ENCODE data around the gene KCNH1. TPM values are rescaled to one million over a fixed set of nuclear protein-coding genes. Genes with fewer than 3 reads are reported as not detected.

Gene KCNH1
- total and polyA plus RNA-seq, 2 experiments from 2014 or later, result 0.28 TPM; not detected in 1

GRCh38 chr1:210731193-210731592, 402.8 kb downstream of the KCNH1 start (continued):
- no peak for TF ChIP-seq ZNF462 (CRISPR knock-in tag; IDR thresholded peaks at IDR 0.05)
- no peak for TF ChIP-seq ZNF114 (CRISPR knock-in tag; IDR thresholded peaks at IDR 0.05)
- no peak for TF ChIP-seq ZNF331 (CRISPR knock-in tag; IDR thresholded peaks at IDR 0.05; ENCODE audit: low read depth)
- no peak for TF ChIP-seq CREB1 (CRISPR knock-in tag; IDR thresholded peaks at IDR 0.05; ENCODE audit: low read depth)
- TF ChIP-seq EZH2 (IDR thresholded peaks at IDR 0.05; ENCODE audit: low read depth, unreplicated experiment), result no peak
- TF ChIP-seq POLR2AphosphoS5 (IDR thresholded peaks at IDR 0.05; ENCODE audit: low read depth), result no peak
- TF ChIP-seq STAT1 (IDR thresholded peaks at IDR 0.05; ENCODE audit: unreplicated experiment), result no peak
- no peak for TF ChIP-seq JUNB (IDR thresholded peaks at IDR 0.05; ENCODE audit: unreplicated experiment)
- TF ChIP-seq EZH2phosphoT487 (IDR thresholded peaks at IDR 0.05; ENCODE audit: unreplicated experiment), result no peak

DNA sequence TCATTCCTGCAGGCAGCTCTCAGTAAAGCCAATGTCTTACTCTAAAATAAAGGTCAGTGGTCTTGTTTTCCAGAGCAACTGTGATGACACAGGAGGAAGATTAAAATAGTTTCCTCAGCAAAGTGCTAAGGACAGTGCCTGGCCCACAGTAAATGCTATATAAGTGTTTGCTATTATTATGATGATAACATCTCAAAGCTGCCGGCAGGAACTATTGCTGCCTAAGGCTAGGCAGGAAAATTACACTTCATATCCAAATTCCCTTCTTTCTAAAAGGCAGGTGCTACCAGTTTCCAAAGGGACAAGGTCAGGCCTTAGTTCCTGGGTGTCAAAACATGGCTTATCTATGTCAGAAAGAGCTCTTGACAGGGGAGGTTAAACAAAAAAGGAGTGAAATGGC, 403.9 kb downstream of the KCNH1 start:
- no peaks in the 10 kb centered on the region for H3K36me3 Mint-ChIP-seq (ENCODE audit: low read depth)
- no peaks in the 10 kb centered on the region for H3K27me3 ChIP-seq (ENCODE audit: insufficient read depth)

More for the DNA sequence above, 403.9 kb downstream of the KCNH1 start:
- Histone ChIP-seq H3F3A (replicated peaks; ENCODE audit: low read depth) (no peaks in the 10 kb centered on the region), H3K4me3 (no peak overlapping the region), H3K4me2 (no peak overlapping the region), H3K27ac (ENCODE audit: low read depth) (no peak overlapping the region), H4K20me1 (replicated peaks; ENCODE audit: insufficient read depth) (peaks cover 3% of the 10 kb centered on the region; the same call in 1 of the 2 replicates), H3K9me2 (ENCODE audit: insufficient read depth) (no peaks in the 10 kb centered on the region), H3K36me3 (ENCODE audit: insufficient read depth) (no peaks in the 10 kb centered on the region), H2AFZ (no peak overlapping the region), H3K79me2 (replicated peaks; ENCODE audit: insufficient read depth) (no peaks in the 10 kb centered on the region), H3K4me1 (ENCODE audit: insufficient read depth) (peaks cover 12% of the 10 kb centered on the region)
- H3K27me3 Mint-ChIP-seq (ENCODE audit: insufficient read depth, low read depth, poor library complexity), result no peaks in the 10 kb centered on the region
- H3K27ac Mint-ChIP-seq, result no peak overlapping the region
- DNase-seq (ENCODE audit: low spot score), result no peak
- H3K4me1 Mint-ChIP-seq, result peaks cover 12% of the 10 kb centered on the region; the same call in 2 of the 3 replicates
- H3K4me3 Mint-ChIP-seq, result no peak overlapping the region
- H3K9me3 Mint-ChIP-seq, result no peaks in the 10 kb centered on the region
- no peak for TF ChIP-seq STAT1 (IDR thresholded peaks at IDR 0.05; ENCODE audit: unreplicated experiment)
- TF ChIP-seq CTCF (conservative IDR thresholded peaks at IDR 0.05; ENCODE audit: low read depth in 2 of 2), result no peak
- no peak for TF ChIP-seq JUNB (IDR thresholded peaks at IDR 0.05; ENCODE audit: unreplicated experiment)
- no peak for TF ChIP-seq CREB1 (CRISPR knock-in tag; IDR thresholded peaks at IDR 0.05; ENCODE audit: low read depth)
- no peak for ATAC-seq

Data from GM23338 (cell line).